Measurements from ENCODE around the gene CELA1.

Gene CELA1

DNA sequence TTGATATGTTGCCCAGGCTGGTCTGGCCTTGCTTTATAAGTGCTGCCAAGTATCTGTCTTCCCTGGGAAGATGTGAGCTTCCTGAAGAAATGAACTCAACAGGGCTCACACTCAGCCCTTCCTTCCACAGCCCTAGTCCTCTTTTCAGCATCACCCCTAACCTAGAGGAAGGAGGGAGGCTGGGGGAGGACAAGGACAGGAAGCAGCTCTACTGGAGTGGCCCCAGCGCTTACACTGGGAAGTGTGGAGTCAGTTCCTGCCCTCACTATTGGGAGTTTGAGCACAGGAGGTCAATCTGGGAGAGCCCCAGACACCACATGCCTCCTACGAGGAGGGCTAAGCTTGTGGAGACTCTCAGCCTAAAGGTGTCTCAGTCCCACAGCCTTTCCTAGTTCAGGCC is 27.9 kb upstream of the CELA1 start:
- no peak for DNase-seq
- ATAC-seq, result no peak

DNA sequence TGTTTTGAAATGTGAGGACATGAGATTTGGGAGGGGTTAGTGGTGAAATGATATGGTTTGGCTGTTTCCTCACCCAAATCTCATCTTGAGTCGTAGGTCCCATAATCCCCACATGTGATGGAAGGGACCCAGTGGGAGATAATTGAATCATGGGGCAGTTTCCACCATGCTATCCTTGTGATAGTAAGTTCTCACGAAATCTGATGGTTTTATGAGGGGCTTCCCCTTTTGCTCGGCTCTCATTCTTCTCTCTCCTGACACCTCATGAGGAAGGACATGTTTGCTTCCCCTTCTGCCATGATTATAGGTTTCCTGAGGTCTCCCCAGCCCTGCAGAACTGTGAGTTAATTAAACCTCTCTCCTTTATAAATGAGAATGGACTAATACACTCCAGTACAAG is 26.7 kb upstream of the CELA1 start:
- no peak for DNase-seq
- no peak for ATAC-seq

DNA sequence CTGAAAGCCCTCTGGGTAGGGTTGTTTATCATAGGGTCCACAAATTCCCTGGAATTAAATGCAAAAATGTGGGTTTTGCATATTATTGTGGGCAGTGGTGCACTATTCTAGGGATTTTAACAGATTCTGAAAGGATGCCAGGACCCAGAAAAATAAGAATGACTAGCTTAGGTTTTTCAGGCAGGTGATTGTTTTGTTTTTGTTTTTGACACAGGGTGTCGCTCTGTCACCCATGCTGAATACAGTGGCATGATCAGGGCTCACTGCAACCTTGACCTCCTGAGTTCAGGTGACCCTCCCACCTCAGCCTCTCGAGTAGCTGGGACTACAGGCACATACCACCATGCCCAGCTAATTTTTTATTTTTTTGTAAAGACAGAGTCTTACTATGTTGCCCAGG is 25.5 kb upstream of the CELA1 start:
- no peak for ATAC-seq
- DNase-seq, result no peak

DNA sequence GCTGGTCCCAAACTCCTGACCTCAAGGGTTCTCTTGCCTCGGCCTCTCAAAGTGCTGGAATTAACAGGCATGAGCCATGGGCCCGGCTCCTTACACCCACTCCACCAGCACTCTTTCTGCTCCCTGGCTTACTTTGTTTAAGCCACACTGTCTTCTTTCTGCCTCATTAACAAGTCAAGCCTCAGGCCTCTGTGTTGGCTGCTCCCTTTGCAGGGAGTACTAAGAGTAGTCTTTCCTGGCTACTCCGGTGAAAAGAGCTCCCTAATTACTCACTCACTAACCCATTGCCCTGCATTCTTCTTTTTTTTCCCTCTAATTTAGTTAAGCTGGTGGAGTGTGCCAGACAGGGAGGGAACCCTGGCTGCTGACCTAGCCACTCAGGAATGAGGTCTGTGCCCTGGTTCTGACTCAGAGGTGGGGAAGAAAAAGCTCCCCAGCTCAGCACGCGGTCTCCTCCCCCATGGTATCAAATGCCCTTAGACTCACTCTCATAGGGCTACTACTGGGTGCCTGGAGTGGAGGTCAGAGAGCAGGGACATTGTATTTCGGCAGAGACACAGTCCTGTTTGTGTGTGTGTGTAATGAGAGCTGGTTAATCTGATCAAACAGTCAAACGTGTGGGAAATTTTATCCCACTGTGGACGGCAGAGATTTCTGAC is 24.9 kb upstream of the CELA1 start:
- DNase-seq (no peak), ATAC-seq (no peak)

DNA sequence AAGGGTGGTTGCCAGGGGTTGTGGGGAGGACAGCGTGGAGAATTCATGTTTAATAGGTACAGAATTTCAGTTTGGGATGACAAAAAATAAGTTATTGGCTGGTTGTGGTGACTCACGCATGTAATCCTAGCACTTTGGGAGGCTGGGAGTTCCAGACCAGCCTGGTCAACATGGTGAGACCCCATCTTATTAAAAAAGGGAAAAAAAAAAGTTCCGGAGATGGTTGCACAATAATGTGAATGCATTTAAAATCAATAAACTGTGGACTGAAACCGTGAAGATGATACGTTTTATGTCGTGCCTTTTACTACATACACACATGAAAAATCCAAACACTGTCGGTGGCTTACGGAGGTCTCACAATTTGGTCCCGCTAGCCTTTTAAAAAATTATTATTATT is 24.2 kb upstream of the CELA1 start:
- DNase-seq, result no peak
- no peak for ATAC-seq

DNA sequence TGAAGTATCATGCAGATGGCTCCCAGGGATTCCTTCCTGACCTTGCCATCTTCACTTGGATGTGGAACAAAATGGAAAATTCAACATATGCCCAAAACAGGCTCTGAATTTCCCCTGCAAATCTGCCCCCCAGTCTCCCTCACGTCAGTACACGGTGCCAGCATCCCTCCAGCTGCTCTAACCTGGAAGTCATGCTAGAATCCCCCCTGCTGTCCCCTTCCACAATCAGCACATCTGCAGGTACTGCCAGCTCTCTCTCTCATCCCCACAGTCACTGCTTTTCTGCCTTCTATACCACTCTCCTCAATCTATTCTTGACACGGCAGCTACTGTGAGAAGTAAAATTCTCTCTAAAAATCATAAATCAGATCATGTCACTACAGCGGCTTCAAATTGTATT is 23.1 kb upstream of the CELA1 start:
- ATAC-seq (no peak), DNase-seq (no peak)

DNA sequence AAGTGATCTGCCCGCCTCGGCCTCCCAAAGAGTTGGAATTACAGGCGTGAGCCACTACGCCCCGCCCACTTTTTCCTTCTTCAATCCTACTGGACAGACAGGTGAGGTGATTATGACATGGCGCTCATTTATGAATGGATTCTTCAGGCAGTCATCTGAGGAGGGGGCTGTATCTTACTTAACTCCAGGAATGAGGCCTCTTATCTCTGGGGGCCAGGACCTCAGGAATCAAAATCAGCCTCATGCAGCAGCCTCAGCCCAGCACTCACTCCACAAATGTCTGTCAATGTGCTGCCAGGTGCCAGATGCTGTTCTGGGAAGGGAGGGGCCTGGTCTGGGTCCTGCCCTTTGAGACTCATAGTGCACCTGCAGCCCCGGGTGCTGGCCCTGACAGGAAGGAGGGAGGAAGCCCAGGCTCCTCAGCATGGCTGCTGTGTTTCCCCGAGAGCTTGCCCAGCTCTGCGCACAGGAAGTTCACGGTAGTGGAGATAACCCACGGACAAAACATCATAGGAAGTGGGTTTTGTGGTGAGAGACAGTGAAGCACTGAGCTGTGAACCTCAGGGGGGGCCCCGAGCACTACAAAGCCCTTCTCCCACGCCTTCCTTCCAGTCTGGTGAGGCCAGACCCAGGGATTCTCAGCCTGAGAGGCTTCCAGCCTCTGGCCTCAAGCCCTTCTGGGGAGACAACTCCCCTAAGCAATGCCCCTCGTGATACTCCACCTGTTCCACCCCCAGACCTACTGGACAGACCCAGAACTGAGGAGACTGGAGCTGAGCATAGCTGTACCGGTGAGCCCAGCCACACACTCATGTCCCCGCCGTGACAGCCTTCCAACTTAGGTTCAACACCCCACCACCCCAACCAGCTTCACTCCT is 22.4 kb upstream of the CELA1 start:
- ATAC-seq (peak; percentile 95), DNase-seq (peak; percentile 87)

DNA sequence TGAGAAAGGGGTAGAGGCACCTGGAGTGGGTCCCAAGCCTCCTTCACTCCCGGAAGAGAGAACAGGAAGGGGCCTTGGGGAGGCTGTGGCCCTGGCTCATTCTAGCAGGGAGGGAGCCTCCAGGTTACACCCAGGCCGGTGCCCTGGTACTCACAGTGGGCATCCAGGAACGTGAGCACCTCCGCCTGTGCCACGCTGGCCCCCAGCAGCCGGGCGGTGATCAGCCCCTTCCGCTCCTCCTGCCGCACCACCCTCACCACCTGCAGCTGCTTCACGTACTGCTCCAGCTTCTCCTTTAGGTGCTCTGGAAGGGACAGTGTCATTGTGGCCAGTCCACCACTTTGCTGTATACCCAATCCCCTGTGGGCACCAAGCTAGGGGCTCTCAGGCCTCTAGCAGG is 18.8 kb upstream of the CELA1 start:
- DNase-seq, result no peak
- ATAC-seq, result no peak

DNA sequence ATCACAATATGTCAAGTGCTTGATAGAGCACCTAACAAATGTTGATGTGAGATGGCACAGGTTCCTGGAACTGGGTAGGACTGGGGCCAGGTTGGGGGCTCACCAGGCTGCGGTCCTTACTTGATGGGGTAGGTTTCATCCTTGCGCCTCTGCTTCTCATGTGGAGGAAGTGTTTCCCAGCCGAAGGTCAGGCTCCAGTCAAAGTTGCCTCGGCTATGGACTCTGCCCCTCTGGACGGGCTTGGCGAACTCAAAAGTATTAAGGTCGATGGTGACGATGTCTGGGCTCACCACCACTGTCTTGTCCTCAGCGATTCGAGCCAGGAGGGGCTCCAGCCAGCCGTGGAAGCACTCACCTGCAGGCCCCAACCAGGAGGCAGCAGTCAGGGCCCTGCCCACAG is 17.5 kb upstream of the CELA1 start:
- no peak for DNase-seq
- ATAC-seq, result no peak

DNA sequence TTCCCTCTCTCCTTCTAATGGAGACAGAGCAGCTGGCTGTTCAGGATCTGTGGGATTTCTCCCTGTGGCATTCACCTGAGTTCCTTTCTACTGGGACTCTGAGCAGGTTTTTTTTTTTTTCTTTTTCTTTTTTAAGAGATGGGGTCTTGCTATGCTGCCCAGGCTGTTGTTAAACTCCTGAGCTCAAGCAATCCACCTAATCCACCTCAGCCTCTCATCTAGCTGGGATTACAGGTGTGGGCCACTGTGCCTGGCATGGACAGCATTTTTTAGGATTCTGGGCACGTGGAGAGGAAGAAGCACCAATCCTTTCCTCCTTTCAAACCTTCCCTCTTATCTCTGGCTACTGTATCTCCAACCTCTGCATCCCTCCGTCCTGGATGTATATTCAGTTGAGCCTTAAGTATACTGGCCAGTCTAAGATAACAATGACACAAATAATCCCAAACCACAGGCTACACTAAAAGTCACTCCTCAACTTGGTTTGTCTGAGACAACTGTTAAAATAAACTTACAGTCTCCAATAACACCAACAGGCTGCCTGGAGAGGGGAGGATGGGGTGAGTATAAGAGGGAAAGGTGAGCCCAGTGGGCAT is 16.4 kb upstream of the CELA1 start:
- no peak for ATAC-seq
- no peak for DNase-seq

DNA sequence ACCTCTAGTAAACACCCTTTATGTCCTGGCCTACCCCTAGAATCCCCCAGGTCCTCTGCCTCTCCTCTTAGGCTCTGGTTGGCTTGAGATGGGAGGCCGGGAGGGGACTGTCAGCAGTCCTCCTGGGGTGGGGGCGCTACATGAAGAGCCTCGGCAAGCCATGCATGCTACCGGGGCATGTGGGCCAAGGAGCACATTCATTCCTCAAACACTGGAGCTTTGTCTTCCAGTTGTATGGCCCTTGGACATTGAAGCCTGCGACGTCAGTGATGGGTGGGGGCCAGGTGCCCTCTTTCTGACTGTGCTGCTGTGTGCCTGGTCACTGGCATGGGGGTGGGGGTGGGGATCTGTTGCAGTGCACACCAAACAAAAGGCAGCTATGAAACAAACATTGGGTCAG is 15.8 kb upstream of the CELA1 start:
- ATAC-seq (no peak), DNase-seq (no peak)

DNA sequence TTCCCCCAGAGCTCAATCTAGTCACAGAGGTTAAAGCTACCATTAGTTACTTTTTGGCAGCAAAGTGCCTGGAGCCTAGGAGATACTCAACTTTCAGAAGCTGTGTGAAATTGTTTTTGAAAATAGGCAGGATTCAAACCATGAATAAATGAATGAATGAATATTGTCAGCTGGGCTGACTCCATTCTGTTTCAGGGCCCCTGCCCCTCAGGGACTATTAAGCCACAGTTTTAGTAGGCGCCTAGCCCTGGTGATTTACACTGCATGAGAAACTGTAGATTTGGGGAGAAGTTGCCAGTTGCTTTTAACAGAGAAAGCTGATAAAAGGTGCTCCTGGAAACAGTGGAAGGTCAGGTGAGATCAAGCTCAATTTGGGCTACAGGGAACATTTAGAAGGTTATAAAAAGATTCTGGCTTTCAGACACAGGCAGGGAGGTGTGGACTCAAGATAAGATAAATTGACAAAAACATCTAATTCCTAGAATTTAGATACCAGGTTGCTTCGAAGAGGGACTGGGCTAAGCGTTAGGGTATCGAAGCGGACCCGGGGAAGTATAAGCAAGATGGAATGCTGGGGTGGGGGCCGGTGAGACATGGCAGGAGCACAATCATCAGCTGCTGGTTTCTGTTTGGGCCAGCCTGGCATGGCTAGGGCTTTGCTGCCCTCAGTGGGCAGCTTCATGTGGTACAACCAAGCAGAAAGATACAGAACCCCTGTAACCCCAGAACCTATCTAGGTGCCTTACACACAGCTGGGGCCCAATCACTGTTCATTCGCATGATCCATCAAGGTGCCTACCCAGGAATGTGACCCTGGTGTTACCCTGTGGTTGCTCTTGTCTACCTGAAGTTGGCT is 14.9 kb upstream of the CELA1 start:
- no peak for DNase-seq
- ATAC-seq, result no peak

DNA sequence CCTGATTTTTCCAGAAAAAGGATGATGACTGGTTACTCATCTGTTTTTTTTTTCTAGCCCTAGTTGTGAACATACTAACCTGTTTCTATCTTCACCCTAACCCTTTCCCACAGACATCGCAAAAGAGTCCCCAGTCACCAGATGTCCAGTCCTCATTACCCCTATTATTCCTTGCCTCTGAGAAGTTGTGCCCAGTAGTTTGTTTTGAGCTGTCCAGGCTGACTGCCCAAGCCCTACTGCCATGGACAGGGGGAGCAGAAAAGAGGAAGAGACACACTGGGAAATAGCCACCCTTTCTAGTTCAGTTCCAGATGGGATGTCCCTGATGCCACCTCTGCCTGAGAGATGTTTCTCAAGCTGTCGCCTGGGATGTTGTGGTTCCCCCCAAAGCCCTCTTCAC is 13.8 kb upstream of the CELA1 start:
- ATAC-seq (no peak), DNase-seq (no peak)

DNA sequence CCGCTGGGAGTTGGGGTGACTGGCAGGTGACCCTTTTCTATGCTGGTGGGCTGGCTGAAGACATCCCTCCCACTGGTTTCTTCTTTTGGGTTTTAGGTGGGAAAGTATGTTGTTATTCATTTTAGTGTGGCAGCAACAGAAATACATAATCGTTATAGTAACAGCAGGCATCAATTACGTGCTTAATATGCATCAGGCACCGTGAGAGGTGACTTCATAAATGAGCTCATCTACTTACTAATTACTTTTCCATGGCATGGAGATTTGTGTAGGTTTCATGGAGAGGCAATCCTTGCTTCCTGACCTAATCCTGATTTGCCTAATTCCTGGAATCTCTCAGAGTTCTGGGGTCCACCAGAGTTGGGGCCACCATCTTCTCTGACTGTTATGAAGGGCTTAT is 13.4 kb upstream of the CELA1 start:
- DNase-seq (no peak), ATAC-seq (no peak)

DNA sequence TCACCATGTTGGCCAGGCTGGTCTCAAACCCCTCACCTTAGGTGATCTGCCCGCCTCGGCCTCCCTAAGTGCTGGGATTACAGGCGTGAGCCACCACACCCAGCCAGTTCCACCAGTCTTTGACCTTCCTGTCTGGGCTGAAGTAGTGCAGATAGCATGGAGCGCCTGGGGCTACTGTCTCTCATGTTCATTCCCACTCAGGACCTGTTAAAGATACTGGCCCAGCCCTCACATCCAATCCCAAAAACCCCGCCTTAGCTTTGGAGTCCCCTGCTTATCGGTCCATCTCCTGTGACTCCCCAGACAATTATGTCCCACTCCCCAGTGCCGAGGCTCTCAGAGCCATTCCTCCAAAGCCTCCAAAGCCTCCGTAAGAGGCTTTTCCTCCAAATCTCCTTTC is 12.0 kb upstream of the CELA1 start:
- ATAC-seq, result no peak
- no peak for DNase-seq

DNA sequence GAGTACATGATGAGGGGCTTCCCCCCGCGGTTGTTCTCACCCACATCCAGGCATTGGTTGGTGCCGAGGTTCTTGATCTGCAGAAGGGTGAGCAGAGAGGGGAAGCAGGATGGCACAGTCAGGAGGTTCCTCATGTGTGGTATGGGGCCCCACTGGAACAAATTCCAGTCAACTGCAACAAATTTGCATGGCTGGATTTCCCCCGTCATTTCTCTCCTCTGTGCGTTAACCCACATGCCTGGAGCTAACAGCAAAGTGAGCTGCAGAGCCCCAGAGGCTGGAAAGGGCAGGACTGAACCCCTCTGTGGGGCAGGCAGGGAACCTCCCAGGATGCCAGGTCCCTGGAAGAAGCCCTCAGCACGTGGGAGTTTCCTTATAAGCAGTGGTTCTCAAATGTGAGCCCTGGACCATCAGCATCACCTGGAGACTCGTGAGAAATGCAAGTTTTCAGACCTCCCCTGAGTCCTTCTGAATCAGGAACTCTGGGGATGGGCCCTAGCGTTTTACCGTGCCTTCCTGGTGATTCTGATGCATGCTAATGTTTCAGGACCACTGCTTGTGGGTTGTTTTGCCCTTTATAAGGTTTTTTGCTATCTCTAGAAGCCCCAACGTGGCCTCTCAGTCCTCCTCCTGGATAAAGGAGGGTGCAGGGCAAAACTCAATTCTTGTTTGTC is 11.0 kb upstream of the CELA1 start:
- DNase-seq, result peak; percentile 52
- peak; percentile 76 for ATAC-seq

DNA sequence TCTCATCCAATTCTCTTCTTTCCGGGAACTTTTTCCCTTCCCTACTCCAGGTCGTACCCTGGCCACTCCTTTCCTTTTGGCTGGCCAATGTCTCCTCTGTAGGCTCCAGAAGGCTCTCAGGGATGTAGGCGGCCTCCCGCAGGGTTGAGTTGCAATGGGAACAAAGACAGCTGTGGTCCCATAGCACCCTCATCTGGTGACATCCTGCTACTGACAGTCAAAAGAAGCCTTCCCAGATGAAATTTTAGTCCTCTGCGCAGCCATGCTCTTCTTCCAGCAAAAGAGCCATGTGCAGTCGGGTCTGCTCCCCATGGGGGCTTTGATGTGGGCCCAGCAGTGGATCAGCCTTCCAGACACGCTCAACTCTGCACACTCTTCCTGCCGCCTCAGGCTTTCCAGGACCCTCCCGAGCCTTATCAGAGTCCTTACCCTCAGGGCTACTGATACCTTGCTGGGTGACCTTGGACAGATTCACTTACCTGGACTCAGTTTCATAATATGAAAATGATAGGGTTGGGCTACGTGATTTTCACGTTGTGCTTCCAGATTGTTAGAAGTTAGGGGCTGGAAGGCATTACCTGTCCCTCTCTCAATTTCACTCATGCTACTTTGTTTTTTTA is 5.5 kb upstream of the CELA1 start:
- ATAC-seq (no peak), DNase-seq (peak; percentile 35)

DNA sequence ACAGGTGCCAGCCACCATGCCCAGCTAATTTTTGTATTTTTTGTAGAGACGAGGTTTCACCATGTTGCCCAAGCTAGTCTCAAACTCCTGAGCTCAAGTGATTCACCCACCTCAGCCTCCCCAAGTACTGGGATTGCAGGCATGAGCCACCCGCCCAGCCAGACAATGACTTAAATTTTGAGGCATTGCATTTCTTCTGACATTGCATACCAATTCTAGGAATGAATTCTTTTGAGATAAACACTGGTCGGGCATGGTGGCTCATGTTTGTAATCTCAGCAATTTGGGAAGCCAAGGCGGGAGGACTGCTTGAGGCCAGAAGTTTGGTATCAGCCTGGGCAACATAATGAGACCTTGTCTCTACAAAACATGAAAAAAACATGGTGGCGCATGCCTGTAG is 2.5 kb upstream of the CELA1 start:
- no peak for DNase-seq

DNA sequence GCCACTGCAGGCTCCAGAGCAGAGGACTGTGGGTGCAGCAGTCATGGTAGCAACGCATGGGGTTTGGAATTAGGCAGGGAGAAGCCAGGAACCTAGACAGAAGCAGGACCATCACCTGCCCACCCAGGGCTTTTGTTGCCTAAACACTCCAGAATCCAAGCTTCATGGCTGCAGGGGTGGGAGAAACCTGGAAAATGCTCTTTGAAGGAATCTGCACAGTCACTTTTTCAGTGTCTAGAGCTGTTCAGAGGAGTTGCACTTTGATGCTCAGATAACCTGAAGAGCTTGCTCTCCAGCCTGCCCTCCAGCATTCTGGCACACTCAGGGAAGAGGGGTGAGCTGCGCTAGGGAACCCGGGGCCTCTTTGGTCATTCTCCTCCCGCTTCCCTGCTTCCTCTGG is 1.6 kb upstream of the CELA1 start:
- DNase-seq, result no peak
- no peak for ATAC-seq

More for the DNA sequence above, 2.5 kb upstream of the CELA1 start:
- no peak for ATAC-seq

DNA sequence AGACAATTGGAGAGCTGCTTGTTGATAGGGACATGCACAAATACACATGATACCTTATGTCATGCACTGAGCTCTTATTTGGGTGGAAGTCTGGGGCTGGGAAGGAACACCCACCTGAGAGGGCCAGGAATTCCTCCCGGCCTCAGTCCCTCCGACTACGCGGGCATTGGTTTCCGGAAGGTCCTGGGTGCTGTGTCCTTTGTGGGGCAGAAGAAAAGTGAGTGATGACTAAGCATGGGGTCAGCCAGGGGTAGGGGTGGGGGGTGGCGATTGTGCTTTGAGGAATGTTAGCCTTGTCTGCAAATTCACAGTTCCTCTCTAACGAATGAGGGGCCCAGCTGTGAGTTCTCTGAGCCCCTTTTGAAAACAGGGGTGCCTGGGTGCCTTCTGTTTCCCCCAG is 798 bp downstream of the CELA1 start:
- ATAC-seq (no peak), DNase-seq (no peak)

DNA sequence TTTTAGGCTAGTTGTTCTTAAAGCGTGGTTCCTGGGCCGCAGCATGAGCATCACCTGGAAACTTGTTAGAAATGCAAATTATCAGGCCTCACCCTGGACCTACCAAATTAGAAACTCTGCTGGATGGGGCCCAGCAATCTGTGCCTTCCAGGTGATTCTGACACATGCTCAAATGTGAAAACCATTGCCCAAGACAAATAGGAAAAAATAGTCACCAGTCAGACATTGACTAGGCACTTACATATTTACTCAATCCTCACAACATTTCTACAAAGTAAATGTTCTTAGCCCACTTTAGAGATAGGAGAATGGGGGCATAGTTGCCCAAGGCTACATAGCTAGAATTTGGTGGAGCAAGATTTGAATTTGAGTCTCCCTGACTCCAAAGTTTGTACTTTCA is 3.3 kb downstream of the CELA1 start:
- no peak for DNase-seq
- no peak for ATAC-seq

DNA sequence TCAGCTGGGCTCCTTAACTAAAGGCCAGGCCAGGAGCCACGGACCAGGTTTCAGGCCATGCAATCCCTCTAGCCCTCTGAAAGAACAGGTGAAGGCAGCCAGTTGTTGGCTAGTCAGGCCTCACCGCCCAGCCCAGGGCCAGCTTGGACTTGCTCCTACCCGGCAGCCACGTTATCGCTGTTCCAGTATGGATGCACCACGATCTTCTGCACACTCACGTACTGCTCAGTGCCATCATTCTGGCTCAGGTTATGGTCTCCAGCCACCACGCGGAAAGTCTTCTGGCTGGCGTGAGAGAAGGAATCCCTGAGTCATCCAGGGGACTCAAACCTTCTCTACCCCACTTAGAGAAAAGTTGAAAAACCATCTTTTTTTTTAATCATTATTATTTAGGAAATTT is 4.1 kb downstream of the CELA1 start:
- no peak for DNase-seq
- peak; percentile 20 for ATAC-seq
